VCaP (cell line): ENCODE results near the gene PDIA5.
A peak's percentile ranks its signal among the peaks of the same experiment; 100 is the strongest.

Source experiments
- H3K27ac ChIP-seq: fragments of 450-650 bp; 2 replicates; pipeline ENCODE4 v1.5.1; 2017
- CTCF ChIP-seq: fragments of 450-650 bp; conservative IDR thresholded peaks from 2 replicates; pipeline ENCODE4 v1.5.1; 2017; ENCODE audit warnings: mild to moderate bottlenecking, moderate library complexity

Gene PDIA5

DNA sequence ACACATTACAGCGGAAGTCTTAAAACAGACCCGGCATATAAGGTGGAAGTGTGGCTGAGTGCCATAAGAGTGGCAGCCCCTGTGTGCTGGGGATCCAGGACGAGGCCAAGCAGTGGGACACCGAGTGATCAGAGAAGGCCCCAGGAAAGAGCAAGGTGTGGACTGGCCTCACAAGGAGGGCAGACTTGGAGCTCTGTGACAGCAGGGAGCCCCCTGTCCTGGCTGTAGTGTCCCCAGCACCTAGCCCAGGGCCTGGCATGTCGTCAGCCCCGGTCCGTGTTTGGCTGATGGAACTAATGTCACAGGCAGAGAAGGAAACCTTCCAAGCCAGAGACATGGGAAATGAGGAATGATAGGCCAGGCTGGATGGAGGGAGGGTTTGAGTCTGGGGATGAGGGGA lies 4.8 kb downstream of the PDIA5 start:
- TF ChIP-seq CTCF: no peak

DNA sequence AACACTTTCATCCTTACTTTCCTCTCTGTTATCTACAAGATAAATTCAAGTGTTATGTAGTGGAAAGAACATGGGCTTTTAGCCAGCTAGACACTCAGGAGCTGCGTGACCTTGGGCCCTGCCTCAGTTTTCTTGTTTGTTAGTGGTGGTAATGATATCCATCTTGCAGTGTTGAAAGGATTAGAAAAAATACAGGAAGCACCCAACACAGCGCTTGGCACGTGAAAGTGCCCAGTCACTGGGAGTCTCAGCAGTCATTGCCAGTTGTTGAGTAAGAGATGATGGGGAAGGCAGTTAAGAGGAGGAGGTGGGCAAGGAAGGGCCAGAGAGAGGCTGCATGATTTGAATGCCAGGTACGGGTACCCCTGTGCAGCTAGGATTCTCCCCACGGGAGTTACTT lies 5.3 kb downstream of the PDIA5 start:
- H3K27ac ChIP-seq: no peak overlapping the region
- no peak for TF ChIP-seq CTCF

More for the DNA sequence above, 4.8 kb downstream of the PDIA5 start:
- H3K27ac ChIP-seq: no peak overlapping the region

- H3K27ac ChIP-seq: no peak overlapping the region
- no peak for TF ChIP-seq CTCF
These were observed 5.7 kb downstream of the PDIA5 start for GRCh38 chr3:123072564-123072963.

DNA sequence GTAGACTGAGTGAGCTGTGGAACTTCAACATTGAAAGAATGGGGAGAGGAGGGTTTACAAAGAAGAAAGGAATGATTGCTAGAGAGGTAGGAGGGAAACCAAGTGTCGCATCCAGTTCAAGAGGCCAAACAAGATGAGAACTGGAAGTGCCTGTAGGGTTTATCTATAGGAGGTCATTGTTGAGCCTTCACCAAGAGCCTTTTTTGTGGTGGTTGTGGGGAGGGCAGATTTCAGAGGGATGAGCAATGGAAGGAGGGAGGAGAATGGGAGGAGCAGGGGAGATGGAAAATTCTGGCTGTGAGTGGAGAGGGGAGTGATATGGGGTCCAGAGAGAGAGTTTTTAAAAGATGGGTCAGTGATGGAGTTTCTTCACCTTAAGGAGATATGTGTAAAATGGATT lies 8.5 kb downstream of the PDIA5 start:
- H3K27ac ChIP-seq: peak overlapping the region; percentile 89
- no peak for TF ChIP-seq CTCF

GRCh38 chr3:123076112-123076495 lies 9.3 kb downstream of the PDIA5 start:
- peak overlapping the region; percentile 89 for H3K27ac ChIP-seq
- no peak for TF ChIP-seq CTCF

- no peak for TF ChIP-seq CTCF
- H3K27ac ChIP-seq: peak overlapping the region; percentile 89
These were observed 9.9 kb downstream of the PDIA5 start for GRCh38 chr3:123076496-123077418.

GRCh38 chr3:123078101-123078500 lies 11.3 kb downstream of the PDIA5 start:
- peak overlapping the region; percentile 89 for H3K27ac ChIP-seq
- TF ChIP-seq CTCF: no peak
